ENCODE measurements around the gene TAF1. TPM values are rescaled to one million over a fixed set of nuclear protein-coding genes. Genes with fewer than 3 reads are reported as not detected.

Gene TAF1
- total RNA-seq, 1 donor = 31.1 TPM

DNA sequence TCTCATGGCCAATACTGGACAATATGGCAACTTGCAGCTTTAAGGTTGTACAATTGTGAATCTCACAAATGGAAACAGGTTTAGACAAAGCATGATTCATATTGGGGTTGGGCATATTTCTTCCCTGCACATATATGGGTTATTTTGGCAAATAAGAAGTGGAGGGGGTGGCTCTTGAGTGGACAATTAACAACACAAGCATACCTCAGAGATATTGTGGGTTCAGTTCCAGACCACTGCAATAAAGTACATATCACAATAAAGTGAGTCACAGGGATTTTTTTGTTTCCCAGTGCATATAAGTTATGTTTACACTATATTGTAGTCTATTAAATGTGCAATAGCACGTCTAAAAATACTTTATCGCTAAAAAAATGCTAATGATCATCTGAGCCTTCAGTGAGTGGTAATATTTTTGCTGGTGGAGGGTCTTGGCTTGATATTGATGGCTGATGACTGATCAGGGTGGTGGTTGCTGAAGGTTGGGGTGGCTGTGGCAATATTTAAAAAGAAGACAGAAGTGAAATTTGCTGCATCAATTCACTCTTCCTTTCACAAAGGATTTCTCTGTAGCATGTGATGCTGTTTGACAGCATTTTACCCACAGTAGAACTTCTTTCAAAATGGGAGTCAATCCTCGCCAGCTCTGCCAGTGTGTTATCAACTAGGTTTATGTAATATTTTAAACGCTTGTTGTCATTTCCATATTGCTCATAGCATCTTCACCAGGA lies 116.2 kb downstream of the TAF1 start:
- H3K4me2 ChIP-seq (ENCODE audit: insufficient read depth, low read length) = no peak overlapping the region
- H3K9me3 ChIP-seq (ENCODE audit: low read depth, low read length) = no peaks in the 10 kb centered on the region
- H2AFZ ChIP-seq (ENCODE audit: low read length) = no peak overlapping the region
- H3K4me1 ChIP-seq (ENCODE audit: insufficient read depth, low read length) = no peaks in the 10 kb centered on the region
- H4K20me1 ChIP-seq (ENCODE audit: insufficient read depth, low read length) = no peaks in the 10 kb centered on the region
- H3K36me3 ChIP-seq (ENCODE audit: insufficient read depth, low read length) = no peaks in the 10 kb centered on the region
- H3K79me2 ChIP-seq (ENCODE audit: insufficient read depth, low read length) = no peaks in the 10 kb centered on the region
- H3K27me3 ChIP-seq (ENCODE audit: insufficient read depth, low read length) = no peaks in the 10 kb centered on the region
- H3K27ac ChIP-seq (ENCODE audit: low read depth, low read length) = no peak overlapping the region
- DNase-seq (ENCODE audit: insufficient read length, low spot score, missing footprints) = no peak
- no peak overlapping the region for H3K4me3 ChIP-seq (ENCODE audit: insufficient read depth, low read length)
- TF ChIP-seq, protein P1, sequence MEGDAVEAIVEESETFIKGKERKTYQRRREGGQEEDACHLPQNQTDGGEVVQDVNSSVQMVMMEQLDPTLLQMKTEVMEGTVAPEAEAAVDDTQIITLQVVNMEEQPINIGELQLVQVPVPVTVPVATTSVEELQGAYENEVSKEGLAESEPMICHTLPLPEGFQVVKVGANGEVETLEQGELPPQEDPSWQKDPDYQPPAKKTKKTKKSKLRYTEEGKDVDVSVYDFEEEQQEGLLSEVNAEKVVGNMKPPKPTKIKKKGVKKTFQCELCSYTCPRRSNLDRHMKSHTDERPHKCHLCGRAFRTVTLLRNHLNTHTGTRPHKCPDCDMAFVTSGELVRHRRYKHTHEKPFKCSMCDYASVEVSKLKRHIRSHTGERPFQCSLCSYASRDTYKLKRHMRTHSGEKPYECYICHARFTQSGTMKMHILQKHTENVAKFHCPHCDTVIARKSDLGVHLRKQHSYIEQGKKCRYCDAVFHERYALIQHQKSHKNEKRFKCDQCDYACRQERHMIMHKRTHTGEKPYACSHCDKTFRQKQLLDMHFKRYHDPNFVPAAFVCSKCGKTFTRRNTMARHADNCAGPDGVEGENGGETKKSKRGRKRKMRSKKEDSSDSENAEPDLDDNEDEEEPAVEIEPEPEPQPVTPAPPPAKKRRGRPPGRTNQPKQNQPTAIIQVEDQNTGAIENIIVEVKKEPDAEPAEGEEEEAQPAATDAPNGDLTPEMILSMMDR (IDR thresholded peaks at IDR 0.05; ENCODE audit: extremely low read depth, low read depth, low read length) = no peak

DNA sequence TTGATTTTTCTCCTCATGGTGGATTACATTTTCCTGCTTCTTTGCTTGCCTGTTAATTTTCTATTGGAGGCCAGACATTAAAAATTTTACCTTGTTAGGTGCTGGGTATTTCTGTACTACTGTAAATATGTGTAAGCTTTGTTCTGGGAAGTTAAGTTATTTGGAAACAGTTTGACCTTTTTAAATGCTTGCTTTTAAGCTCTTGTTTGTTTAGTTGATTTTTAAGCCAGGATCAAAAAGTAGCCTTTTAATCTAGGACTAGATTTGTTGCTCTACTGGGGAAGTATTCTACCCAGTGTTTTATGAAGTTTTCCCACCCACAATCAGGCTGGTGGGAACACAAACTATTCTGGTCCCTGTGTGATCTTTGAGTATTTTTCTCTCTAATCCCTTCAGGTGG lies 121.7 kb downstream of the TAF1 start:
- Histone ChIP-seq H3K4me3 (ENCODE audit: insufficient read depth, low read length) (no peak overlapping the region), H3K79me2 (ENCODE audit: insufficient read depth, low read length) (no peaks in the 10 kb centered on the region), H3K9me3 (ENCODE audit: low read depth, low read length) (no peaks in the 10 kb centered on the region), H3K27ac (ENCODE audit: low read depth, low read length) (no peak overlapping the region), H4K20me1 (ENCODE audit: insufficient read depth, low read length) (no peaks in the 10 kb centered on the region), H3K4me2 (ENCODE audit: insufficient read depth, low read length) (no peak overlapping the region), H3K36me3 (ENCODE audit: insufficient read depth, low read length) (no peaks in the 10 kb centered on the region), H3K4me1 (ENCODE audit: insufficient read depth, low read length) (no peaks in the 10 kb centered on the region), H3K27me3 (ENCODE audit: insufficient read depth, low read length) (no peaks in the 10 kb centered on the region), H2AFZ (ENCODE audit: low read length) (no peak overlapping the region)
- no peak for DNase-seq (ENCODE audit: insufficient read length, low spot score, missing footprints)
- TF ChIP-seq, protein P1 (IDR thresholded peaks at IDR 0.05; ENCODE audit: extremely low read depth, low read depth, low read length) = no peak

DNA sequence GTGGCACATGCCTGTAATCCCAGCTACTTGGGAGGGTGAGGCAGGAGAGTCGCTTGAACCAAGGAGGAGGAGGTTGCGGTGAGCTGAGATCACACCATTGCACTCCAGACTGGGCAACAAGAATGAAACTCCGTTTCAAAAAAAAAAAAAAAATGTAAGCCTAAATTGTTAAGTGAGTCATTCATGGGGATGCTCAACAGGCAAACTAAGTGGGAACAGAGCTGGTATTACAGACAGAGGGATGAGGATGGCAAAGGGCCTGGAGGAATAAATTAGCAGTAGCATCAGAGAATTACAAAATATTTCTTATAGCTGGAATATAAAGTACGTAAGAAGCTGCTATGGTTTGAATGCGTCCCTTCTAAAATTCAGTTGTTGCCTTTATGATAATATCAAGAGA lies 123.4 kb downstream of the TAF1 start:
- no peaks in the 10 kb centered on the region for H4K20me1 ChIP-seq (ENCODE audit: insufficient read depth, low read length)
- TF ChIP-seq, protein P1 (IDR thresholded peaks at IDR 0.05; ENCODE audit: extremely low read depth, low read depth, low read length) = no peak
- no peak overlapping the region for H3K4me3 ChIP-seq (ENCODE audit: insufficient read depth, low read length)
- H3K79me2 ChIP-seq (ENCODE audit: insufficient read depth, low read length) = no peaks in the 10 kb centered on the region
- no peak overlapping the region for H2AFZ ChIP-seq (ENCODE audit: low read length)
- H3K36me3 ChIP-seq (ENCODE audit: insufficient read depth, low read length) = no peaks in the 10 kb centered on the region
- no peak overlapping the region for H3K27ac ChIP-seq (ENCODE audit: low read depth, low read length)
- no peaks in the 10 kb centered on the region for H3K4me1 ChIP-seq (ENCODE audit: insufficient read depth, low read length)
- H3K4me2 ChIP-seq (ENCODE audit: insufficient read depth, low read length) = no peak overlapping the region
- DNase-seq (ENCODE audit: insufficient read length, low spot score, missing footprints) = no peak
- no peaks in the 10 kb centered on the region for H3K9me3 ChIP-seq (ENCODE audit: low read depth, low read length)
- H3K27me3 ChIP-seq (ENCODE audit: insufficient read depth, low read length) = no peaks in the 10 kb centered on the region

DNA sequence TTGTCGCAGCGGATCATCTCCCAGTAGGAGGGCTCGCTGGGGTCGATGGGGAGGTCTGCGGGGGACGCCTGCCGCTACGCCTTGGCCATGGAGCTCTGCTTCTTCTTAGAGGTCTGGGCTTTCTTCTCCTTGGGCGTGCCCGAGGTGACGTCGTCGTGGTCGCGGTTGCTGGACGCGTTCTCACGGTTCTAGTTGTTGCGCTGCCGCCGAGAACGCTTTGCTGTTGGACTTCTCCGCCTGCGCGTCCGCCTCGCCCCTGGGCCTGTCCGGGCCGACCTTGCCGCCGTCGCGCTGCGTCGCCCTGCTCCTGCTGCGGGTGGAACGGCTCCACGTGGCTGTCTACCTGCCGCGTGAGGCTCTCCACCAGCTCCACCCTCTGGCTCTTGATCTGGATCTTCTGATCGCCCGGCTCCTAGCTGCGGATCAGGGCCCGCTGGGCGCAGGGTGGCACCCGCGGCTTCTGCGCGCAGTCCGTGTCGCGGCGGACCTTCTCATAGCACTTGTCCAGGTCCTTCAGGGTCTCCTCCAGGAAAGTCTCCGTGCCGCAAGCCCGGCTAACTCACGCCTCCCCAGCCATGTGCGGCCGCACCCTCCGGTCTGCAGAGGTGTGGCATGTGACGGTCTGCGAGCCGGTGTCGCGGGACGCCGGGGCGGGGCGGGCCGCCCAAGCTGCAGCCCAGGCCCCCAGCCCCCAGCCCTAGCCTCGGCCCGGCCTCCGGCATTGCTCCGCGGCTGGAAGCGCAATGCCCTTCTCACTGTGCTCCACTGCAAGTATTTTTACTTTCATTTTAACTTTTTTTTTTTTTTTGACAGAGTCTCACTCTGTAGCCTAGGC lies 126.3 kb downstream of the TAF1 start:
- no peaks in the 10 kb centered on the region for H3K36me3 ChIP-seq (ENCODE audit: insufficient read depth, low read length)
- H3K4me2 ChIP-seq (ENCODE audit: insufficient read depth, low read length) = peak overlapping the region; percentile 80
- H3K4me1 ChIP-seq (ENCODE audit: insufficient read depth, low read length) = no peaks in the 10 kb centered on the region
- no peak overlapping the region for H3K27ac ChIP-seq (ENCODE audit: low read depth, low read length)
- peak overlapping the region; percentile 74 for H3K4me3 ChIP-seq (ENCODE audit: insufficient read depth, low read length)
- TF ChIP-seq, protein P1 (IDR thresholded peaks at IDR 0.05; ENCODE audit: extremely low read depth, low read depth, low read length) = no peak
- DNase-seq (ENCODE audit: insufficient read length, low spot score, missing footprints) = peak; percentile 74
- H4K20me1 ChIP-seq (ENCODE audit: insufficient read depth, low read length) = no peaks in the 10 kb centered on the region
- no peaks in the 10 kb centered on the region for H3K79me2 ChIP-seq (ENCODE audit: insufficient read depth, low read length)
- peak overlapping the region; percentile 77 for H2AFZ ChIP-seq (ENCODE audit: low read length)
- no peaks in the 10 kb centered on the region for H3K27me3 ChIP-seq (ENCODE audit: insufficient read depth, low read length)
- no peaks in the 10 kb centered on the region for H3K9me3 ChIP-seq (ENCODE audit: low read depth, low read length)

All from osteoblast (primary cell).